Measurements from ENCODE around the gene PLSCR3. TPM values are rescaled to one million over a fixed set of nuclear protein-coding genes. Genes with fewer than 3 reads are reported as not detected.
A peak's percentile ranks its signal among the peaks of the same experiment; 100 is the strongest.

Gene PLSCR3
- total RNA-seq, 2 donors from 2014 or later: 60.5 to 62.6 TPM

GRCh38 chr17:7355053-7355452 lies 39.3 kb downstream of the PLSCR3 start, which contains the start of gene TMEM95:
Gene TMEM95, plus strand, starts transcription at chr17:7355156. Its CDS starts 49 bp downstream, at chr17:7355205.
- no peak for ATAC-seq (replicated peaks in 1 of 2)
- H3K27me3 Mint-ChIP-seq (ENCODE audit: low read depth): peaks cover 6% of the 10 kb centered on the region
- H3K4me3 Mint-ChIP-seq: peak within 1 kb of the TSS; percentile 29 to 70
- H3K27ac Mint-ChIP-seq: peak within 1 kb of the TSS; percentile 70
- H3K9me3 Mint-ChIP-seq: no peaks in the 10 kb centered on the region
- H3K4me1 Mint-ChIP-seq (ENCODE audit: low read depth): peaks cover 37% of the 10 kb centered on the region
- peaks cover 2 to 4% of the 10 kb centered on the region in 2 donors for H3K36me3 Mint-ChIP-seq (ENCODE audit: insufficient read depth in 2 of 2)
- no peak for DNase-seq

DNA sequence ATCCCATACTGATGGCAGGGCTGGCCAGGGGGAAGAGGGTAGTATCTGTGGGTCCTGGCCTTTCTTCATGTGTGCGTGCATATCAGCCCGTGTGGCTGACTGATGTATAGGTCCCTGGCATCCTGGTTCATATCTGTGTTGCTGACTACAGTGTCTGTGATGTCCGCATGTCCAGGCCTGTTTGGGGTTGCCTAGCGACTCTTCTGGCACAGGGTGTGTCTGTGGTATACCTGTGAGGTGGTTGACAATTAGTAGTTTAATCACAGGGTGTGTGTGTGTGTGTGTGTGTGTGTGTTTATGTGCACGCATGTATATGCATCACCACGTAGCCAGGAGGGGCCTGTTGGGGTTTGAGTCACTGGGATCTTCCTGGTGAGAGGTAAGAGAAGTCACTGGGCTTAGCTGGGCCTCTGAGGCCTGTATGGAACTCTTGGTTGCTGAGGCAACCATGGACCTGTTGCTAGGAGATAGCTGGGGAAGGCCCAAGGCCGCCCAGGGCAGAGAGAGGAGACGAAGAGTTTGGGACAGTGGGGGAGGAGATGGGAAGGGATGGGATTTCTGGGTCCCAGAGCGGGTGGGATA lies 40.0 kb downstream of the PLSCR3 start:
- H3K4me1 Mint-ChIP-seq (ENCODE audit: low read depth): peaks cover 44% of the 10 kb centered on the region
- peak overlapping the region; percentile 29 to 70 for H3K4me3 Mint-ChIP-seq
- ATAC-seq (replicated peaks in 1 of 2) (peak; percentile 18 to 35), DNase-seq (peak; percentile 42 to 50)
- peaks cover 6% of the 10 kb centered on the region for H3K27me3 Mint-ChIP-seq (ENCODE audit: low read depth)
- H3K36me3 Mint-ChIP-seq (ENCODE audit: insufficient read depth in 2 of 2): peaks cover 2 to 4% of the 10 kb centered on the region in 2 donors
- no peaks in the 10 kb centered on the region for H3K9me3 Mint-ChIP-seq
- H3K27ac Mint-ChIP-seq: peak overlapping the region; percentile 70

- DNase-seq (no peak), ATAC-seq (replicated peaks in 1 of 2) (no peak)
- H3K27me3 Mint-ChIP-seq (ENCODE audit: low read depth): peaks cover 6% of the 10 kb centered on the region
- H3K4me3 Mint-ChIP-seq: peak overlapping the region; percentile 84 to 93
- H3K9me3 Mint-ChIP-seq: no peaks in the 10 kb centered on the region
- H3K4me1 Mint-ChIP-seq (ENCODE audit: low read depth): peaks cover 53% of the 10 kb centered on the region
- H3K36me3 Mint-ChIP-seq (ENCODE audit: insufficient read depth in 2 of 2): peaks cover 4 to 5% of the 10 kb centered on the region in 2 donors
- H3K27ac Mint-ChIP-seq: peak overlapping the region; percentile 94
Measured at GRCh38 chr17:7352910-7353635, 41.3 kb downstream of the PLSCR3 start.

- peaks cover 4 to 5% of the 10 kb centered on the region in 2 donors for H3K36me3 Mint-ChIP-seq (ENCODE audit: insufficient read depth in 2 of 2)
- no peak for ATAC-seq (replicated peaks in 1 of 2)
- peaks cover 6% of the 10 kb centered on the region for H3K27me3 Mint-ChIP-seq (ENCODE audit: low read depth)
- peak overlapping the region; percentile 84 to 93 for H3K4me3 Mint-ChIP-seq
- DNase-seq: no peak
- peak overlapping the region; percentile 94 for H3K27ac Mint-ChIP-seq
- H3K4me1 Mint-ChIP-seq (ENCODE audit: low read depth): peaks cover 53% of the 10 kb centered on the region
- no peaks in the 10 kb centered on the region for H3K9me3 Mint-ChIP-seq
Measured at GRCh38 chr17:7352503-7352889, 41.8 kb downstream of the PLSCR3 start.

DNA sequence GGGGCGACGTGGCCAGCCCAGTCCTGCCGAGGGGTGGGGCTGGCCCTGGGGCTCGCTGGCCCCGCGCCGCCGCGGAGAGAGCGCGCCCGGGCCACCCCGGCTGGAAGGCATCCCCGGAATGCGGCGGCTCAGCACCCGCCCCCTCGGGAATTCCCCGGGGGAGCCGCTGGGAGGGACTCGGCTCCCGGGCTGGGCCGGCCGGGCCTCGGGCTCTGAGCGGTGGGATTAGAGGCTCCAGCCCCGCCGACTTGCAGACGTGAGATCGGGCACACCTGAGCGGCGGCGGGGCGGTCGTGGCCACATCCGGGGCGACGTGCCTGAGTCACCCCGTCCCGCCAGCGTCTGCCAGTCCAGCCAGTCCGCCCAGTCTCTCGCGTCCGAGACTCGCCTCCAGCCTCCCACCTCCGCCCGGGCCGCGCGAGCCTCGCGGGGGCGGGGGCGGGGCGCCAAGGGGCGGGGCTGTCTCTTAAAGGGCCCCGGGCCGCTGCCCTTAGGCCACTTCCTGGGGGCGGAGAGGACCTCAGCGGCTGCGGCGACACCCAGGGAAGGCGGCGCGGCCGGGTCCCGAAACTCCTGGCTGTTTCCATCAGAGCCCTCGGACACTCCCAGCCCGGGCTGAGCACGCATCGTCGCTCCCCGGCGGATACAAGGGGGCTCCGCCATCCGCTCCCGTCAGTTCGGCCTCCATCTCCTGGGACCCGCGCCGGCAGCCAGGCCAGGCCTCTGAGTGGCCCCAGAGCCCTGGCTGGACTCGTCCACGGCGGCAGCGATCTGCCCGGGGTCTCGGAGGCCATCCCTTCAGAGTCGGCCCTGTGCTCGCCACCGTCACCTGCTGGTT lies 42.4 kb downstream of the PLSCR3 start, which contains the start of gene KCTD11:
Gene KCTD11 (plus strand): TSS at position 498 of the 838 bp plus-strand sequence.
- peak; percentile 88 for DNase-seq
- peaks cover 4 to 5% of the 10 kb centered on the region in 2 donors for H3K36me3 Mint-ChIP-seq (ENCODE audit: insufficient read depth in 2 of 2)
- H3K9me3 Mint-ChIP-seq: no peaks in the 10 kb centered on the region
- peak; percentile 73 to 78 for ATAC-seq (replicated peaks in 1 of 2)
- H3K4me3 Mint-ChIP-seq: peak within 1 kb of the TSS; percentile 84 to 93
- H3K4me1 Mint-ChIP-seq (ENCODE audit: low read depth): peaks cover 53% of the 10 kb centered on the region
- peak within 1 kb of the TSS; percentile 94 for H3K27ac Mint-ChIP-seq
- peaks cover 4% of the 10 kb centered on the region for H3K27me3 Mint-ChIP-seq (ENCODE audit: low read depth)

DNA sequence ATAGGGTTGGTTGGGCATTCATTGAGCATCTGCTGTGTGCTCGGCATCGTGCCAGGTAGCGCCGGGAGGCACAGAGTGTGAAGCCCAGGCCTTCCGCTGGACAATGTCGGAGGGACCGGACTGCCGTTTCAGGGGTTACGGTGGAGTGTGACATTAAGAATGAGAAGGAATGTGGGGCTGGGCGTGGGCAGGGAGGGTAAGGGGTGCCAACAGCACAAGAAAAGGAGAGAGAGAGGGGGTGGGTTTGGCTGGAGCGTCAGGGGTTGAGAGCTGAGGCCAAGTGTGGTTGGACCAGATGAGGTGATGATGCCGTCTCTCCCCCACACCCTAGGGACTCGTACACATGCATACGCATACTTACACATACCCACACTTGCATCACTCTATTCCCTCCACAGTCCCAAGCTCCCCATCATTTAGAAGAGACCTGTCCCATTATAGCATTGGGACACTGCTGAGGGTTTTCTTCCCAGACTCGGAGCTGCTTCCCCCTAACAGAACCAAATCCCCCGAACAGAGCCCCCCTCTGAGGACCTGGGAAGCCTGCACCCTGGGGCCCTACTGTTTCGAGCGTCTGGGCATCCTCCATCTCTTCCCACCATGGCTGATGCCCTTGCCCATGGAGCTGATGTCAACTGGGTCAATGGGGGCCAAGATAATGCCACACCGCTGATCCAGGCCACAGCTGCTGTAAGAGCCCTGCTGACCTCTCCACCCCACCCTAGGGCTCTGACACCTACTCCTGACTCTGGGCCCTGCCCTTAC lies 45.7 kb downstream of the PLSCR3 start:
- no peaks in the 10 kb centered on the region for H3K9me3 Mint-ChIP-seq
- peak overlapping the region in 1 of 2 donors; percentile 15 for H3K4me3 Mint-ChIP-seq
- no peaks in the 10 kb centered on the region for H3K27me3 Mint-ChIP-seq (ENCODE audit: low read depth)
- peaks cover 37% of the 10 kb centered on the region for H3K4me1 Mint-ChIP-seq (ENCODE audit: low read depth)
- H3K27ac Mint-ChIP-seq: no peak overlapping the region
- no peak for ATAC-seq (replicated peaks in 1 of 2)
- DNase-seq: no peak
- peaks cover 4 to 11% of the 10 kb centered on the region in 2 donors for H3K36me3 Mint-ChIP-seq (ENCODE audit: insufficient read depth in 2 of 2)

- no peak overlapping the region for H3K4me3 Mint-ChIP-seq
- ATAC-seq (replicated peaks in 1 of 2) (no peak), DNase-seq (no peak)
- H3K27ac Mint-ChIP-seq: peak overlapping the region; percentile 44
- H3K36me3 Mint-ChIP-seq (ENCODE audit: insufficient read depth in 2 of 2): peaks cover 4 to 12% of the 10 kb centered on the region in 2 donors
- H3K4me1 Mint-ChIP-seq (ENCODE audit: low read depth): peaks cover 34% of the 10 kb centered on the region
- H3K9me3 Mint-ChIP-seq: no peaks in the 10 kb centered on the region
- H3K27me3 Mint-ChIP-seq (ENCODE audit: low read depth): no peaks in the 10 kb centered on the region
Measured at GRCh38 chr17:7347630-7348477, 46.5 kb downstream of the PLSCR3 start.

DNA sequence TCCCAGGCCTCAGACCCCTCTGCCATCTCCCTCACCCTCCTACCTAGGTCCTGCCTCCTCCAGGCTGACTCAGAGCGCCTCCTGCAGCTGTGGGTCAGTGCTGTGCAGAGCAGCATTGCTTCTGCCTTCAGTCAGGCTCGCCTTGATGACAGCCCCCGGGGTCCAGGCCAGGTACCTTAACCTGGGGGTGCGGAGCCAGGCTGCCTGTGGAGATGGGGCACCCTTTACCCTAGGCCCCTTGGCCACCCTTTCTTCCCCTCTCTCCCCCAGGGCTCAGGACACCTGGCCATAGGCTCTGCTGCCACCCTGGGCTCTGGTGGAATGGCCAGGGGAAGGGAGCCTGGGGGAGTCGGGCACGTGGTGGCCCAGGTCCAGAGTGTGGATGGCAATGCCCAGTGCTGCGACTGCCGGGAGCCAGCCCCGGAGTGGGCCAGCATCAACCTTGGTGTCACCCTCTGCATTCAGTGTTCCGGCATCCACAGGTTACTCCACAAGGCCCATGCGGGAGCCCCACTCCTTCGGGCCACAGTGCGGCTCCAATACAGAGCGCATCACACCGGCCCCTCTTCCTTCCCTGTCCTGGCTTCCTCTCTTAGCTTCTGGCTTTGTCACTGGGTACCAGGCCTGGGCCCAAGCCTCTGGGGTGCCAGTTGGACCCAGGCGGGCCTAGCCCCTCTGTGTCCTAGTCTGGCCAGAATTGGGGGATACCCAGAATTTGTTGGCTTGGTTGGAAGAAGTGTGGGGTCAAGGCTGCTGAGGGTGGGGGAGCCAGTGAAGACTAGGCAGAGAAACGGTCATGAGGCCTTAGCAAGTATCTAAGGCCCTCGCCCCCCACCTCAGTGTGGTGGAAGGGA lies 47.3 kb downstream of the PLSCR3 start:
- Mint-ChIP-seq H3K27me3 (ENCODE audit: low read depth) (no peaks in the 10 kb centered on the region), H3K27ac (no peak overlapping the region), H3K4me3 (no peak overlapping the region), H3K36me3 (ENCODE audit: insufficient read depth in 2 of 2) (peaks cover 3 to 12% of the 10 kb centered on the region in 2 donors), H3K9me3 (no peaks in the 10 kb centered on the region), H3K4me1 (ENCODE audit: low read depth) (peaks cover 28% of the 10 kb centered on the region)
- DNase-seq (no peak), ATAC-seq (replicated peaks in 1 of 2) (no peak)

DNA sequence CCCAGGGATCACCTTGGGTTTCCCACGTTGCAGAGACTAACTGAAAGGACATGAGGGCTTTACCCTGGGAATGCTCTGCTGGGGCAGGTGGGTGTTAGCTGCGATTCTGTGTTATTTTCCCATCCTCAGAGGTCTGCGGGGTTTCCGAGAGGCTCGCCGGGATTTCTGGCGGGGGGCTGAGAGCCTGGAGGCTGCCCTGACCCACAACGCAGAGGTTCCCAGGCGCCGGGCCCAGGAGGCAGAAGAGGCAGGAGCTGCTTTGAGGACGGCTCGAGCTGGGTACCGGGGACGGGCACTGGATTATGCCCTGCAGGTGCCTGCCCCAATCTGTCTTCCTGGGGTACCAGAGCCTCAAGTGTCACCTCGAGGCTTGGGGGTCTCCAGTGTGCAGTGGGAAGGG lies 51.1 kb downstream of the PLSCR3 start:
- Mint-ChIP-seq H3K27ac (no peak overlapping the region), H3K4me3 (no peak overlapping the region), H3K36me3 (ENCODE audit: insufficient read depth in 2 of 2) (peaks cover 9 to 21% of the 10 kb centered on the region in 2 donors)

DNA sequence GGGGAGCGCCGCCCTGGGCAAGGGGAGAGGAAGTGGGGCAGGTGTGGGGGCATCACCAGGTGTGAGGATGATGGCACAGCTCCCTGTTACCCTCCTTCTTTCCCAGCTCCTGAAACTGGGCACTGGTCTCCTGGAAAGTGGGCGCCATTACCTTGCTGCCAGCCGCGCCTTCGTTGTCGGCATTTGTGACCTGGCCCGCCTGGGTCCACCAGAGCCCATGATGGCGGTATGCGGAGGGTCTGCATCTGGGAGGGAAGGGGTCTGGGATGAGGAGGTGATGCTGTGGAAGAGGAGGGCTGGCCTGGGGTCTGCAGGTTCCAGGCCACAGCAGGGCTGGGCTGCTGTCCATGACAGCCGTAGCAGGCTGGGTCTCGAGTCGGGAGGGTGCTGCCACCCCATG lies 52.5 kb downstream of the PLSCR3 start:
- no peak for DNase-seq
- H3K36me3 Mint-ChIP-seq (ENCODE audit: insufficient read depth in 2 of 2): peaks cover 14 to 24% of the 10 kb centered on the region in 2 donors
- H3K4me1 Mint-ChIP-seq (ENCODE audit: low read depth): peaks cover 32% of the 10 kb centered on the region
- no peaks in the 10 kb centered on the region for H3K9me3 Mint-ChIP-seq
- no peak for ATAC-seq (replicated peaks in 1 of 2)
- H3K4me3 Mint-ChIP-seq: no peak overlapping the region
- H3K27me3 Mint-ChIP-seq (ENCODE audit: low read depth): no peaks in the 10 kb centered on the region
- no peak overlapping the region for H3K27ac Mint-ChIP-seq

More for the DNA sequence above, 51.1 kb downstream of the PLSCR3 start:
- Mint-ChIP-seq H3K9me3 (no peaks in the 10 kb centered on the region), H3K27me3 (ENCODE audit: low read depth) (no peaks in the 10 kb centered on the region), H3K4me1 (ENCODE audit: low read depth) (peaks cover 22% of the 10 kb centered on the region)
- ATAC-seq (replicated peaks in 1 of 2) (no peak), DNase-seq (no peak)

GRCh38 chr17:7340179-7340578 lies 54.1 kb downstream of the PLSCR3 start:
- Mint-ChIP-seq H3K36me3 (ENCODE audit: insufficient read depth in 2 of 2) (peaks cover 14 to 19% of the 10 kb centered on the region in 2 donors), H3K27ac (peak overlapping the region; percentile 80), H3K27me3 (ENCODE audit: low read depth) (no peaks in the 10 kb centered on the region), H3K4me1 (ENCODE audit: low read depth) (peaks cover 39% of the 10 kb centered on the region), H3K9me3 (no peaks in the 10 kb centered on the region), H3K4me3 (peak overlapping the region; percentile 34 to 75)
- ATAC-seq (replicated peaks in 1 of 2): no peak
- no peak for DNase-seq

Measured in activated T-cell treated with anti-CD3 and anti-CD28 coated beads, Interleukin-2, amount 50 U/mL, for 72 hours (primary cell).